HG03045 (cell line): ENCODE measurements around the gene ARL4A.

ENCODE experiments used
- ATAC-seq: cut with Tn5 transposase; IDR thresholded peaks from one replicate; pipeline ENCODE4 v1.9.1; 2021; ENCODE audit warnings: mild to moderate bottlenecking, moderate library complexity; ENCODE audit not compliant: unreplicated experiment

The ARL4A gene

DNA sequence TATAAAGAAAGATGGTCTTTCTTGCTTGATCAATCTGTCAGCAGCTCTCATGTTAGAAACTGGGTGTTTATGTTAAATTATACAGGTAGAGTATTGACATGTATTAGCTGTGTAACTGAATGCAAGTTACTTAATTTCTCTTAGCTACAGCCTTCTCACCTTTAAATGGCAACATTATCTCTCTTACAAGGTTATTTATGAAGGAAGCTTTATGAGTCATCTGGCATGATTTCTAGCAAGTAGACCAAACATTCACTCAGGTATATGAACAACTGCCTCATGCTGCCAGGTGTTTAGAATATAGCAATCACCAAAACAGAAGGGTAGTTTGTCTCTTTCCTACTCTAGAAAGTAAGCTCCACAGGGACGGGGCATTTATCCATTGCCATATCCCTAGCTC, 8.5 kb downstream of the ARL4A start:
- no peak for ATAC-seq

DNA sequence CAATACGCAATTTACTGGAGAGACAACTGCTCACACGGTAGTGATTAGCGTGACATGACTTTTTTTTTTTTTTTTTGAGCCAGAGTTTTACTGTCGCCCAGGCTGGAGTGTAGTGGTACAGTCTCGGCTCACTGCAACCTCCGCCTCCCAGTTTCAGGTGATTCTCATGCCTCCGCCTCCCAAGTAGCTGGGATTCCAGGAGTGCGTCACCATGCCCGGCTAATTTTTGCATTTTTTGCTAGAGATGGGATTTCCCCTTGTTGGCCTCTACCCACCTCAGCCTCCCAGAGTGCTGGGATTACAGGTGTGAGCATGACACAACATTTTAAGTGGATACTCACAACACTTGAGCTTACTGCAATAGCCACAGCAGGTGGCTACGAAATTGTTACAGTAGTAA, 11.9 kb downstream of the ARL4A start:
- no peak for ATAC-seq

DNA sequence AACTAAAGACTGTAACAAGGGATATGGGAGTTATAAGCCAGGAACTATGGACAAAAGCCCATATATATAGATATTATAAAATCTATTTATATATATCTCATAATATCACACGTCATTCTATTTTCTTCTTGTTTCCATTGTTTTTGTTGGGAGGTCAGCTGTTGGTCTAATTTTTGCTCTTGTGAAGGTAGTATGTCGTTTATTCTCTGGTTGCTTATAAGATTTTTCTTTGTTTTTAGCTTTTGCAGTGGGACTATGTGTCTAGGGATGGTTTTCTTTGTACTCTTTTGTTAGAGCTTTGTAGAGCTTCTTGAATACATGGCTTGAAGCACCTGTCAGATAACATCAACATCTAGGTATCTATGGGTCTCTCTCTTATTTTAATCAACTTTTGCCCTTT, 14.0 kb downstream of the ARL4A start:
- ATAC-seq, result no peak

DNA sequence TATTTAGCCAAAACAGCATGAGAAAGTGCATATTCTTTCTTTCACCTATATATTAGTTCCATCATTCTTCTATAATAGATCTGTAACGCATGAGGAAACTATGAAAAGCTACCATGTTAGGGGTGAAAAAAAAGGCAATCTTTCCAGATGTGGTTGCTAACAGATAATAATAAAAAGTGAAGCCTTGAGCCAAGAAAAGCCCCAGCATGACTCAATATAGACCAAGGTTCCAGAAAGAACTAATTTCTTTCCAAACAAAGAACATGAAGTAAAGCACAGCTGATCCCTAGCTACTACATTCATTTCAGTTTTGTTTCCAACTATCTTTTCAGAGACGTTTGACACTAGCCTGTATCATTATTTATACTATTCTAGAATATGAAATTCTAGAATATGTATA, 16.4 kb downstream of the ARL4A start:
- ATAC-seq, result no peak

DNA sequence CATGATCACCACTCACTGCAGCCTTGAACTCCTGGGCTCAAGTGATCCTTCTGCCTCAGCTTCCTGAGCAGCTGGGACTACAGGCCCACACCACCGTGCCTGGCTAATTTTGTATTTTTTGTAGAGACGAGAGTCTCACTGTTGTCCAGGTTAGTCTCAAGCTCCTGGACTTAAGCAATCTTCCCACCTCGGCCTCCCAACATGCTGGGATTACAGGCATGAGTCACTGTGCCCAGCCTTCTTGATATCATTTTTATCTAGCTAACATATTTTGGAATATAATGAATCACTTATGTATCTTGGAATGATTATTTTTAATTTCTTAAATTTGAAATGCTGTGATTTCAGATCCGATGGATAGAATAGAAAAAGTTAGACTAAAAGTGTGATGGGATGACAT, 18.4 kb downstream of the ARL4A start:
- ATAC-seq, result no peak

DNA sequence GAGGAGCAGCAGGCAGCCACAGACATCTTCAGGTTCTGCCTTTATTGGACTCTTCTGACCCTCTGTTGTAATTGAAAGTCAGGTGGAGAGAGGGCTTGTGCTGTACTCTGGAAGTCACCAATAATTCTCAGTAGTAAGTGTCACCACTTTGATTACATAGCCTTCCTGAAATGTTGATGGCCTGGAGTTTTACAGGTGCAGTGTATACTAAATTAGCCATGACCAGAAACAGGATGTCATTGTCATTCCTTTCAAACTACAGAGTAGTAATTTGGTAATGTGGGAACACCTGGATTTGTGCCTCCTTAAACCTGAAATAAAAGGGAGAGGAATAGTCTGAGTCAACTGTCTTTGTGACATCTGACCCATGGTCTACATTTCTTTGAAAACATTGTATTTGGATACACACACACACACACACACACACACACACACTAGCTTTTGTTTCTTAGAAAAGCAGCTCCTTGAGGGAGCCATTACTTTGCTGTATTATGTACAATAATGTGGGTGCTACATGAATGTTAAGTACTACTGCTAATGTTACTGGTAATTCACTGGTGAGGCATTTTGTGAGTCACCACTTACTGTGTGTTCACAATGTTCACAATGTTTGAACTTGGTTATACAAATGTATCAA, 19.6 kb downstream of the ARL4A start:
- ATAC-seq, result no peak

DNA sequence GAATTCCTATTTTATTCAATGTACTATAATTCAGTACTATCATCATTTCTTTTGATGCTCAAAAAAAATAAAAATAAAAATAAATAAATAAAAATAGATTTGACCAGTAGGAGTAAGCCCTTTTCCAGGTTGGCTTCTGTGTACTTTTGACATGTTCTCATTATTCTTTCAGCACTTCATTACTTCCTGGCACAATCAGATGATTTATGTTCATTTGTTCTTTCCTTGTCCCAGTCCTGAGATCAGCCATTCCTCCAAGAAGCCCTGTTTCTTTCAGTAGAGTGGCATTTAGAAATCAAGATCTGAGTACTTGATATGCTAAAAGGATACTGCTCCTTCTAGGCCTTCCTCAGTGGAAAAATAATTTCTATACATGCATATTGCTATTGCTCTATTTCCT, 20.9 kb downstream of the ARL4A start:
- no peak for ATAC-seq

DNA sequence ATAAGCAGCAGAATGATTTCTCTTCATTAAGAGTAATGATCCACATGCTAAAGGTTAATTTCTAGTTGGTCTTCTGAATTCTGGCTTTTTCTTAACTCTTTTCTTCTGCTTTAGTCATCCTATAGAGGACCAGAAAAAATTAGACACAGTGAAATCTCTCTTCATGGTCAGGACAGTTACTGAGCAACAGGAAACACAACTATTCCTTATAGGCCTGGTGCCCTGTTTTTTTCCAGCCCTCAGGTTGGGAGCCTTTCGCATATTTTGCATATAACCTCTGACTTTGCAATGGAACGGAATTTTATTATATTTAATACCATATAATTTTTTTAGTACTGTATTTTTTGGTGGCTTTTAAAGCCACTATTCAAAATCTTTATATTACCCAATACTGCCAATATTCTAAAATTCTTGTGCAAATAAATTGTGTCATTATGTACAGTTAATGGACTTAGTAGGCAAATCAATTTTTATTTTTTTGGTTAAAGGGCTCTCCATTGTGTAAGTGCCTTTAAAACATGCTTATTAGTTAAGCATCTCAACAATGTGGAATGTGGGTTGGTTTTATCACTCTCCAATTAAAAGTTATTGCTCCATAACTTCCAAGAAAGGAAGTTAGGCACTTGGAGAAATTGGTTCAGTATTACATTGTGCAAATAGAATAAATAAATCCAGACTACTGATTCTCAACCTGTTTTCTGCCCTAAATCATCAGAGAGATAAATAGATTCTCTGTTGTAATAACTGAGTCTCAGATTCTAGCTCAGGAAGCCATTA, 22.5 kb downstream of the ARL4A start:
- ATAC-seq, result no peak

DNA sequence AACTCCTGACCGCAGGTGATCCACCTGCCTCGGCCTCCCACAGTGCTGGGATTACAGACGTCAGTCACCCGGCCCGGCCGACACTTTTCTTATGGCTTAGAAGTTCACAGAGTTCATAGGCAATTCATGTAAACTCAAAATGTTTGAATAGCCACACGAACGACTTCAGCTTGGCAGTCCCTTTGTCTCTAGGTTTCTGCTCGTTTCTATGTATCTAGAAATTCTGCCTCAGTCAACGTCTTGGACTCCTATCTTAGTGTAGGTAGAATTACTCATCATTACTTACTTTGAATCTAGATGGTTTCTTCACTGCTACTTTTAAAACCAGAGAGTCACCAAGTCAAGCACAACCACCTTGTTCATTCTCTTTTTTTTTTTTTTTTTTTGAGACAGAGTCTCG, 23.7 kb downstream of the ARL4A start:
- ATAC-seq, result no peak

DNA sequence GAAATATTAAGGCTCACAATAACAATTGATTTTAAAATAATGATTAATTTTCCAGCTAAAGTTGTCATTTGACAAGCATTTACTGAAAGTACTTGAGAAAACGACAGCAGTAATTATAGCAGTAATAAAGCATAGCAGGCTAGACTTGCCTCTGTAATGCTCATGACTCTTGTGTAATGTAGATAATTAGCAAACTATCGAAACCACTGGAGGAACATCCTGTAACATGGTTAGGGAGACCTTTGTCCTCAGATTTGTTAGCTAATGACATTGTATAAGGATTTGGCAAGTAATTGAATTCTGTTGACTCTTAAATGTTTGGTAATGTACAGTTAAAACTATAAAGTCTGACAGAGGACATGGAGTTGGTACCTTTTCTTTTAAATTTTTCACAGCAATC, 24.8 kb downstream of the ARL4A start:
- ATAC-seq, result no peak

DNA sequence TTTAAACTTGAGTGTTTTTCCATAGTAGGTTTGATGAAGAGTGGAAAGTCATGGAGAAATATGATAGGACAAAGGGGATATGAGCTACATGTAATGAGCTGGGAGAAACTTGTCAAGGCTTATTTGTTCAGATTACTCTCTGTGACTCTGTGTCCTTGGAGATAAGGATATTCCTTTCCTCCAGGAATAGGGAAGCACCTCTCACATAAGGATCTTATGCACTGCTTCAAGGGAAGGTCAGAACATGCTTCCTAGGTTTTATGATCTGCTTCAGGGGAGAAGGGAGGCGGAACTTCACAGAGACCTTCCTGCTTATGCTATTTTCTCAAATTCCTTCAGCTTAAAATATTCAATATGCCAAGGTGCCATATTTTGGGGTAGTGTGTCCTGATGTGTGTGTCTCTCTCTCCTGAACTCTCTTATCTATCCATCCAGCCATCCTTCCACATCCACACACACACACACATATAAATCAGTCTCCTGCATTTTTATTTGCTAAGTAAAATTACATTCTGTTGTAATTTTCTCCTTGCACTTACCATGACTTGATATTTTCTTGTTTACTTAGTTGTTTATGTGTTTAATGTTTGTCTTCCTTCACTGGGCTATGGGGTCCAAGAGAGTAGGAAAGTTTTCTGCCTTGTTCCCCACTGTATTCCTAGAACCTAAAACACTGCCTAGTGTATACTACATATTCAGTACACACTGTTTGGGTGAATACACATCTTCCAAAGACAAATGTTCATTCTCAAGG, 26.4 kb downstream of the ARL4A start:
- no peak for ATAC-seq

DNA sequence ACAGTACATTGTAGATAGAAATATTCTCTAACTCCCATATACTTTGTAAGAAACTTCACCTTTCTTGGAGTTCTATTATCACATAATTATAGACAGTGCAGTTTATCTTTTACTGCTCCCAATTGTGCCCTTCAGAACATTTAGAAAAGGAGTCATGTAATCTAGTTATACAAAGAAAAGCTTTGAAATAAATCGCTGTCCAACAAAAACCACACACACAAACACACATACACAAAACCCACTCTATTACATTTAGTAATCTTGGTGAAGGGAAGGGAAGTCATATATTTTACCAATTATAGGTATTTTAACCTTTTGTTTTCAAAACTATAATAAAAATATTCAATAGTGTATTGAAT, 26.9 kb downstream of the ARL4A start:
- ATAC-seq, result no peak

DNA sequence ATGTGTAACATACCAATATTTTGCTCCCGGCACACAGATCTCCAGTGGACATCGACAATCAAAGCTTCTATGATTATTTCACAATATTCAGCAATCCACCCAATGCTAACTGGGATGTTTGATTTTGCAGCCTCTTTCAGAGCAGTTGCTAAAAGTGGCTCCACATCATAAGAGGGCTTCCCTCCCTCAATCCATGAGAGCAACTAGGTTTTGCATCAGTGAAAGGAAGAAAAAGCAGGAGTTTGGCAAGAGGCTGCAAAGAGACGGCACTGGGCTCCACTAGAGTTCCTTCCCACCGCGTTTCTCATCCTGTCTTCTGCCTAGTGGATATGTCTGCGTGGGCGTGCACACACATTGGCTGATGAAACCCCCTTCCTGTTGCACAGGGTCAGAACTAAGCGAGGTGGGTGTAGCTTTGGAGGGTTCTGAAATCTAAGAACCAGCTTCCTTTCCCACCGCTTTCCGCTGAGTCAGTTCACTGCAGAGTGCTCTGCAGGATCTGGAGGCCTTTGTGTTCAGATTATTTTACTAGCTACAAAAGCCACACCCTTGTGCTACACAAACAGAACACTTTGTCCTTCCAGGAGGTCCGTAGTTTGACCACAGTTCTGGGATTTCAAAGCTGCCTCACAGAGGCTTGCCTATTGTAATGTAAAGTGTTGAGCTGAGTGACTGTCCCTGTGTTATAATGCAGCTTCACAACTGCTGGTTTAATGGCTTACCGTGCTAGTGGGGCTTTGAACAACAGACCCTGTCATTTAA, 28.1 kb downstream of the ARL4A start:
- no peak for ATAC-seq

DNA sequence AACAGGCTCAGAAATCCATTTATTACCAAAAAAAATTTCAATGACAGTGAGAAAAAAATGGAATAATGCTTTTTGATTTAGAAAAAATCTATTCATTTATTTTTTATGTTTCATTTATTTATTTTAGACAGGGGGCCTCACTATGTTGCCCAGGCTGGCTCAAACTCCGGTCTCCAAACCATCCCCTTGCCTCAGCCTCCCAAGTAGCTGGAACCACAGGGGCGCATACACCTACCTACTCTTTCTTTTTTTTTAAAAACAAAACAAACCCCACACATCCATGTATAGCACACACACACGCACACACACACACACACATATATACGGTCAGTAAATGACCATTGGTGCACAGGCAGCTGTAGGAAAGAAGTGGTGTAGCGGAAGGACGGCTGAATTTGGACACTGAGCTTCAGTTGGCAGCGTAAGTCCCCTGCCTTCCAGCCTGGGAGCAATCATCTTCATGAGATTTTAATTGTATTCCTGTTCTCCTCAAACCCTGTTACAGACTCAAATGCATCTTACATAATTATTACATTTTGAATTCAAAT, 28.8 kb downstream of the ARL4A start:
- ATAC-seq, result no peak

DNA sequence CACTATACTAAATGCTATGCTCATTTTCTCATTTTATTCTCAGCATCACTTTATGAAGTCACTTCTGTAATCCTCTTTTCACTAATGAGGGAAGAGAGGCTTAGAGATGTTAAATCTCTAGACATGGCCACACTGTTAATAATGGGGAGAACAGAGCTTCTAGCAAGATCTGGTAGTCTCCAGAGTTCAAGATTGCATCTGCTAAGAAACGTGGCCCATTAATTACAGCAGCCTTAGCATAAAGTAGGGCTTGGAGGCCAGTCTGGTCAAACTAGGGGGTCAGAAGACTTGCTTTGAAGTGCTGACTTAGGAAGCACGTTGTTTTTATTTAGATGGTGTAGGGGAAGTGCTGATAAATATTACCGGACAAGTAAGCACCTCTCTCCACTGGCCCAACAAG, 29.3 kb downstream of the ARL4A start:
- no peak for ATAC-seq

DNA sequence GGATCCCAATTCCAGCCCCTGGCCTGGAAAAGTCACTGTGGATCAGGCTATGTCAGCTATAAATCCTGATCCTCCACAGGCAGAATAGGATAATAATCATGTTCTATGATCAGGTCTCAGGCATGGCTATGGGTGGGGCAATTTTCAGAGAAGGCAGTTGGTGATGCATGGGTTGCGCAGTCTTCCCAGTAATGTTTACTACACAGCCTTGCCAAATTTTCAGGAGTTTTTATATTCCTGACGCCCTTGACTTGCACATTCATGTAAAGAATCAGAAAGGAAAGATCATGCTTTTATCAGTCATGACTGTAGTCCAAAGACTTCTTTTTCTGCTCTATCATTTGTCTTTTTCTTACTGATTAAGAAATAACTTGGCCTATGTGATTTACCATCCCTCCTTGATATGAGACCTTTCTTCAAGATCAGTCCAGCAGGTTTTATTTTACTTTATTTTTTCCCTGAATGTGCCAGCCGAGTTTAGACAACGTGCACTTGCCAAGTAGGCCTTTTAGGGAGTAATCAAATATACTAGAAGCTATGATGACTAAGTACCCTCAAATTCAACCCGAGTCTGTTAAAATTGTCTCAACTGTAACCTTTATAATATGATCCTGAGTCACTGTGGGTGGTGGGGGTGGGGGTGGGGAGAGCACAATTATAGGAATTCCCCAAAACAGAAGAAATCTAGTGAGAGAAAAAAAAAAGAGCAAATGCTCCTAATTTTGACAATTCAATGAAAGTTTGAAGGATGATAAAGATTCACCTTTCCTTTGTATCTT, 31.9 kb downstream of the ARL4A start:
- no peak for ATAC-seq

DNA sequence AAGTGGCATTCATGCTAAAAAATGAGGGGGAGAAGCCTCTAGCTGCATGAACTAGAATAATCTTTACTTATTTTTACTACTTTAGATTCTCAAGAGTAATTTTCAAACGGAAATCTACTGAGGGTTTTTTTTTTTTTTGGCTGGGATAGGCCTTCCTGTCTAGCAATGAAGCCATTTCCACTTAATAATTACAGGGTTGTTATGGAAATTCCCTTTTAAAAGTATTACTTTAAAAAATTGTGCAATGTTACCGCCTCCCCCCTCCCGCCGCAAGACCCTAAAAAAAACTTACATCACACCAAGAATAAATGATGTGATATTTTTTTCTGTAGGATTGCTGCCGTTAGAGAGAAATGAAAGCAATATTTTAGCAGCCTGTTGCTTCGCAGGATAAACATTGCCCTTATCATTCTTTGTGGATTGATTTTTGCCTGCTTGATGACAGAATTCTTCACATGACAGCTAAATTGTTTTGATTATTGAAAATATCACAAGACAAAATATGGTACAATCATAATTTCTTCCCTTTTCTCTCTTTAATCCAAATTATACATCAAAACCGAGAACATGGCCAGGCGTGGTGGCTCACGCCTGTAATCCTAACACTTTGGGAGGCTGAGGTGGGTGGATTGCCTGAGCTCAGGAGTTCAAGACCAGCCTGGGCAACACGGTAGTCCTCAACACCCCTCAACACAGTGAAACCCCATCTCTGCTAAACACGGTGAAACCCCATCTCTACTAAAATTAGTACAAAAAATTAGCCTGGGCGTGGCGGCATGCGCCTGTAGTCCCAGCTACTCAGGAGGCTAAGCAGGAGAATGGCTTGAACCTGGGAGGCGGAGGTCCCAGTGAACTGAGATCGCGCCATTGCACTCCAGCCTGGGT, 32.8 kb downstream of the ARL4A start:
- ATAC-seq, result no peak

DNA sequence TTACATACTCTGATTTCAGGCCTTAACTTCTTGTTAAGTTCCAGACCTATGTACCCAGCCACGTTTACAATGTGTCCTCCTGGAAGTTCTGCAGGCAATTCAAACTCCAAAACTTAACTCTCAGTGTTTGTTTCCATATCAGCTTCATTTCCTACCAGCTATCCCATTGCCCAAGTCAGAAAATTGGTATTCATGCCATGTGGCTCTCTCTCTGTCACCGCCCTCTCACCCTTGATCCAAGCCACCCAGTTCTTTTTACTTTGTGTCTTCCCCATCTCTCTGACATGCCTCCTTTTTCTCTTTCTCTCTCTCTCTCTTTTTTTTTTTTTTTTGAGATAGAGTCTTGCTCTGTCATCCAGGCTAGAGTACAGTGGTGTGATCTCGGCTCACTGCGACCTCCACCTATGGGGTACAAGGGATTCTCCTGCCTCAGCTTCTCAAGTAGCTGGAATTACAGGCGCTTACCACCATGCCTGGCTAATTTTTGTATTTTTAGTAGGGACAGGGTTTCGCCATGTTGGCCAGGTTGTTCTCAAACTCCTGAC, 33.9 kb downstream of the ARL4A start:
- no peak for ATAC-seq

DNA sequence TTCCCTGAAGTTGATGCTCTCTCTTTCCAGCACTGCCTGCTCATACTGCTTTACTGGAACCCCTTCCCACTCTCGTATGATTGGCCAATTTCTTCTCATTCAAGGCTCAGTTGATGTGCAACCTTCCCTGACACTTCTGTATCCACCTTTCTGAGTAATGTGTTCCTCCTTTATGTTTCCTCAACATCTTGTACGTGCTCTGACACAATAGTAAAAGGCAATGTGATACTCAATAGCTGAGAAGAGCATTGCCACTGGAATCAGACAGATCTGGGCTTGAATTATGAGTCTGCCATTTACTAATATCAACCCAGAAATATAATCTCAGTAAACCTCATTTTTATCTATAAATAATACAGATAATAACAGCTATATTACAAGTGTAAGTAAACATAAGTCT, 34.7 kb downstream of the ARL4A start:
- no peak for ATAC-seq
